HUES6 (cell line): Measurements from ENCODE around the gene DOP1A.

Source experiments
- H3K27ac ChIP-seq: 2 replicates; pipeline ENCODE4 v1.7.0; 2013; ENCODE audit warnings: low read depth, mild to moderate bottlenecking, low read length, inconsistent platforms
- H3K27me3 ChIP-seq: 2 replicates; pipeline ENCODE4 v1.6.1; 2013; ENCODE audit warnings: low read length; ENCODE audit not compliant: control insufficient read depth, insufficient read depth
- H3K36me3 ChIP-seq: 2 replicates; pipeline ENCODE4 v1.6.1; 2013; ENCODE audit warnings: low read length; ENCODE audit not compliant: control insufficient read depth, insufficient read depth
- H3K4me1 ChIP-seq: 2 replicates; pipeline ENCODE4 v1.6.1; 2013; ENCODE audit warnings: low read length; ENCODE audit not compliant: control insufficient read depth, insufficient read depth
- H3K4me3 ChIP-seq: 2 replicates; pipeline ENCODE4 v1.5.1; 2013; ENCODE audit warnings: low read depth, low read length
- H3K9ac ChIP-seq: one replicate; pipeline ENCODE4 v1.6.1; 2013; ENCODE audit warnings: mild to moderate bottlenecking, low read length
- H3K9me3 ChIP-seq: 2 replicates; pipeline ENCODE4 v1.6.1; 2013; ENCODE audit warnings: low read depth, low read length; ENCODE audit not compliant: control insufficient read depth, insufficient read depth

Gene DOP1A

GRCh38 chr6:83199173-83199862 lies 131.8 kb downstream of the DOP1A start:
- no peak overlapping the region for H3K27ac ChIP-seq
- H3K4me1 ChIP-seq, result no peaks in the 10 kb centered on the region
- no peak overlapping the region for H3K9ac ChIP-seq
- H3K36me3 ChIP-seq, result peaks cover 14% of the 10 kb centered on the region
- no peaks in the 10 kb centered on the region for H3K27me3 ChIP-seq
- no peak overlapping the region for H3K4me3 ChIP-seq
- H3K9me3 ChIP-seq, result no peaks in the 10 kb centered on the region

DNA sequence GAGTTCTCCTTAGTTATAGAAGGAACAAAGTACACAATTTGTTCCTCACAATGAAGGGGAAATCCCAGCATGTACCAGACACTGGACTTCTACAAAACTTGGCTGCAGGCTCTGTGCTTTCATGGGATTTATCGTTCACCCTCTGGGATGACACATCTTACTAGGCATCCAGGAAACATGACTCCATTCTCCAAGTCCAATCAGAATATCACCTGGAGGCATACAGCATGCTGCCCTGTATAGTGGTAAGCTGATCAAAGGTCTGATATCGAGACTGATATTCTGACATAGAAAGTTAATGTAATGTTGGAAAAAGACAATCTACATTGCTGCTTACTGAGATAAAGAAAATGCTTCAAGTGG lies 132.4 kb downstream of the DOP1A start:
- no peak overlapping the region for H3K9ac ChIP-seq
- peaks cover 14% of the 10 kb centered on the region for H3K36me3 ChIP-seq
- H3K27ac ChIP-seq, result no peak overlapping the region
- no peaks in the 10 kb centered on the region for H3K4me1 ChIP-seq
- H3K27me3 ChIP-seq, result no peaks in the 10 kb centered on the region
- H3K9me3 ChIP-seq, result no peaks in the 10 kb centered on the region
- H3K4me3 ChIP-seq, result no peak overlapping the region

DNA sequence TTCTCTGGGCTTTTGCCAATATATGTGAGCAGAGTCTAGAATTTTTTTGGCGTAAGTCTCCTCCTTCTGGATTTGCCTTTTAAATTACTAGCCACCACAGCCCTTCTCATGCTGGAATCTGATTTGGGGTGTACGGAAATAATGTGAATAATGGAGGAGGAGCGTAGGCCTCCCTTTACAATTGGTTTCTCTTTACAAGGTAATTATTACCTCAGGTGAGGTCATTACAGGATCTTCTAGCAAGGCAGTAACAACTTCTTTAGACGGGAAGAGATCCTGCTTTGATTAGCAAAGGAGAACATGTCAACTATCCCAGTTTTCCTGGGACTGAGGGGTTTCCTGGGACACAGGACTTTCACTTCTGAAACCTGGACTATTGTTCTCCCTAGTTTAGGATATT lies 134.6 kb downstream of the DOP1A start:
- Histone ChIP-seq H3K4me1 (no peaks in the 10 kb centered on the region), H3K27me3 (no peaks in the 10 kb centered on the region), H3K36me3 (no peaks in the 10 kb centered on the region), H3K4me3 (no peak overlapping the region), H3K27ac (no peak overlapping the region), H3K9me3 (no peaks in the 10 kb centered on the region), H3K9ac (no peak overlapping the region)

DNA sequence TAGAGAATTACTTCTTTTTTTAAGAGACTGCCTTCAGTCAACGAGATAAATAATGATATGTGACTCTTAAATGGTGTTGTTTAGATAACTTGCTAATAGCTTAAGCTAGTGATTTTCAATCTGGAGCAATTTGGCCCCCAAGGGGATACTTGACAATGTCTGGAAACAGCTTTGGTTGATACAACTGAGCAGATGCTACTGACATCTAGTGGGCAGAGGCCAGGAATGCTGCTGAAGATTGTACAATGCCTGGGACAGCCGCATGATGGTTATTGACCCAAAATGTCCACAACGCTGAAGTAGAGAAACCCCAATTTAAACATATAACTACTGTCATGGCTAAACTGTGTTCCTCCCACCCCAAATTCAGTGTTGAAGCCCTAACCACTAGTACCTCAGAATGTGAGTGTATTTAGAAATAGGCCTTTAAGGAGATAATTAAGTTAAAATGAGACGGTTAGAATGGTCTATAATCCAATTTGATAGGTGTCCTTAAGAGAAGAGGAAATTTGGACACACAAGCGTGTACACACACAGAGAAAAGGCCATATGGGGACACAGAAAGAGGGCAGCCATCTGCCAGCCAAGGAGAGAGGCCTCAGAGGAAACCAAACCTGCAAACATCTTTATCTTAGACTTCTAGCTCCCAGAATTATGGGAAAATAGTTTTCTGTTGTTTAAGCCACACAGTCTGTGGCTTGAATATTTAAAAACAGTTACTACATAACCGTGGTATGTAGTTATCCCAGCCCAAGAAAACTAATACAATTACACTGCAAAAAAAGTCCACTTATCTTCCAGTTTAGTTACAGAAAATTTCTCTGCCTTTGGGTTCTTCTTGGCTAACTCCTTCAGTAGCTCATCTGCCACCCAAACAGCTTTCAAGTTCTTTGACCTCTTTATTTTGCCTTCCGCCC lies 147.9 kb downstream of the DOP1A start:
- no peaks in the 10 kb centered on the region for H3K9me3 ChIP-seq
- no peaks in the 10 kb centered on the region for H3K36me3 ChIP-seq
- H3K27me3 ChIP-seq, result no peaks in the 10 kb centered on the region
- no peak overlapping the region for H3K9ac ChIP-seq
- H3K4me1 ChIP-seq, result no peaks in the 10 kb centered on the region
- no peak overlapping the region for H3K27ac ChIP-seq
- no peak overlapping the region for H3K4me3 ChIP-seq

DNA sequence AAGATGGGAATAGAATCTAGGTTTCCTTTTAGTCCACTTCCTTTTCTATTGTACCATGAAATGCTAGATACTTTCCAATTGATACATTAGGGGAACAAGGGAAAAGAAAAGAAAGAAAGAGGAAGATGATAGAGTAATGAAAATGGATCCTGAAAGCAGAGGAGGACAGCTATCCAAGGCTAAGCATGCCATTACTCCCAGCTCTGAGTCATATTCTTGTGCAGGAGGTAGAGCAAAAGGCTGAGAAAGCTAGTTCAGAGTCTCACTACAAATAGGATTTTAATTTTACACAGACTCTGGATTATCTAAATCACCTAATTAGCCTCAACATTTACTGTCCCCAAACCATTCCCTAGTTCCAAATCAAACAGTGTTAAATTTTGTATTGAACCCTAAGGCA lies 149.3 kb downstream of the DOP1A start:
- H3K36me3 ChIP-seq, result no peaks in the 10 kb centered on the region
- no peak overlapping the region for H3K9ac ChIP-seq
- no peak overlapping the region for H3K27ac ChIP-seq
- no peaks in the 10 kb centered on the region for H3K27me3 ChIP-seq
- no peaks in the 10 kb centered on the region for H3K4me1 ChIP-seq
- H3K4me3 ChIP-seq, result no peak overlapping the region
- H3K9me3 ChIP-seq, result no peaks in the 10 kb centered on the region
